Left cardiac atrium (tissue), 4 donors: ENCODE data around the gene MRM1. TPM values are rescaled to one million over a fixed set of nuclear protein-coding genes. Genes with fewer than 3 reads are reported as not detected.
A peak's percentile ranks its signal among the peaks of the same experiment; 100 is the strongest.

Source experiments
- ATAC-seq, 2 donors: fragments of 200-7000 bp; cut with Tn5 transposase; one replicate each; pipeline ENCODE4 v1.9.1; 2020; ENCODE audit warnings: mild to moderate bottlenecking in 2 of 2, moderate library complexity in 2 of 2
- DNase-seq: peaks from one replicate; pipeline ENCODE4 v3.0.0-alpha.2; 2020
- intact Hi-C, 2 donors: fragments of 100-400 bp; cut with DNase I; formaldehyde crosslinking; loops; one replicate each; pipeline versions ENCODE4 v1.14.1 to v1.15.1; 2022 to 2023
- total RNA-seq, 2 donors: library from RNA; stranded (reverse); fragmentation: NEBNext Ultra II Directional; extraction: Animal tissue kit (Norgen Biotek cat#: 25700); gene quantifications; one replicate each; pipeline ENCODE4 v1.2.1, GENCODE V29; 2021
- donor health status: DM: no; HTN: yes; CAD: no.
- donor health status: DM: no; HTN: yes; CAD: no; lungs with severe emphysema.
- donor health status: DM: yes; HTN: yes; CAD: no.
- donor health status: Dilated cardiomyopathy.

Gene MRM1
- total RNA-seq, 2 donors from 2014 or later, result 3.8 to 6.8 TPM

DNA sequence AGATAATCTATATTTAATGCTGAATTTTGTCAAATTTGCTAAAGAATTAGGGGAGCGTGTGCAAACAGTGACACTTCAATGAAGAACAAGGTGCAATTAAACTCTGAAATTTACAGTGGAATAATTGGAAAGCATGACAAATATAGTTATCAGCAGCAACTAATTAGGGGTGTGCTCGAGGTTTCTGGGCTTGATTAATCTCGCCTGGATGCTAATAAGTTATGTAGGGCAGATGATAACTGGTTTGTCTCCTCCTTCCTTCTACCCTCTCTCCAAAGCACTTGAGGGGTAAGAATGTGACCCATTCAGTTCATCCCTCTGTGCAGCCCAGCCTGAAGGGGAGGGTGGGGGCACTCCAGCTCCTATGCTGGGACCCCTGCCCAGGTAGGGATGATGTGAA lies 21.9 kb downstream of the MRM1 start:
- intact Hi-C loops, result loop anchor here in 1 of 2 donors (10.0 kb wide), 1 partner anchor 612 kb away; no protein-coding TSS in a partner anchor
- DNase-seq (no peak), ATAC-seq (no peak)

DNA sequence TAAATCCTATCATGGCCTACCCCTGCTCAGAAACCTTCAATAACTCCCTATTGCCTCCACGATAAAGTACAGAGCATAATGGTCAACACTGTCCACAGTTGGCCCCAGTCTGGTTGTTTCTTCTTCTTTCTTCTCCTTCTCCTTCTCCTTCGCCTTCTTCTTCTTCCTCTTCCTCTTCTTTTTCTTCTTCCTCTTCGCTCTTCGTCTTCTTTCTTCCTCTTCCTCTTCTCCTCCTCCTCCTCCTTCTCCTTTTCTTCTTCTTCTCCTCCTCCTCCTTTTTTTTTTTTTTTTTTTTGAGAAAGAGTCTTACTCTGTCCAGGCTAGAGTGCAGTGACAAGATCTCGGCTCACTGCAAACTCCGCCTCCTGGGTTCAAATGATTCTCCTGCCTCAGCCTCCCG lies 23.8 kb downstream of the MRM1 start:
- intact Hi-C loops, result loop anchor here in 1 of 2 donors (10.0 kb wide), 1 partner anchor 610 kb away; no protein-coding TSS in a partner anchor
- no peak for DNase-seq
- no peak for ATAC-seq

DNA sequence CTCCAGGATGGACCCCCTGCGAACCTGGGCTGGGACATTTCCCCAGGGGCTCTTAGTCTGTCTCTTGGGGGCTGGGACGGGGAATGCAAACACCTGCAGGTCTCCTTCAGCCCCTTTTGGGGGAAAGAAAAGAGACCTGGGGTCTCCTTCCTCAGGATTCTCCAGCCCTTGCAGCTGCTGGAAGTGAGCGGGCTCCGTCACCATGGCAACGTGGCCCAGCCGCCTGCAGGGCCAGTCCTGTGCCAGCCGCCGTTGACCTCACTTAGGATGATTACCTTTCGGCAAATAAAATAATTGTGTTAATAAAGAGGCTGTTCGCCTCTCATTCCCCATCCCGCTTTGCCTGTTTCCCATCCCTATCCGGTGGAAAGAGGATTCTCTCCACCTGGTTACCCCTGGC lies 25.7 kb downstream of the MRM1 start:
- intact Hi-C loops, result loop anchor here in 1 of 2 donors (10.0 kb wide), 1 partner anchor 608 kb away; no protein-coding TSS in a partner anchor
- no peak for DNase-seq
- ATAC-seq, result no peak

DNA sequence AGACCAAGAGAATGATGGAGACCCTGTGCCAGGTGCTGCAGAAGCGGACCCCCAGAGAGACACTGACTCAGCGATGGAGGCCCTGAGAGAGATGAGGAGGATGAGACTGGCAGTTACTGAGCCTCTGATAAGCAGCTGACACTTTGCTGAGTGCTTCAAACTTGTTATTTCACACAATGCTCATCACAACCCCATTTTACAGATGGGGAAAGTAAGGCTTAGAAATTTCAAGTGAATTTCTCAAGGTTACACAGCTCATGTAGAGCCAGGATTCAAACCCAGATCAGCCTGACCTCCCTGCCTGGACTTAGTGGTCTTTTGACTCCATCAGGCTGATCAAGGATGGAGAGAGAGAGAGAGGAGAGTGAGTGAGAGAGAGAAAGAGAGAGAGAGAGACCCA lies 27.2 kb downstream of the MRM1 start:
- ATAC-seq (no peak), DNase-seq (no peak)
- intact Hi-C loops, result loop anchor here in 1 of 2 donors (2.0 to 10.0 kb wide), 2 partner anchors 418 to 606 kb away; no protein-coding TSS in a partner anchor

DNA sequence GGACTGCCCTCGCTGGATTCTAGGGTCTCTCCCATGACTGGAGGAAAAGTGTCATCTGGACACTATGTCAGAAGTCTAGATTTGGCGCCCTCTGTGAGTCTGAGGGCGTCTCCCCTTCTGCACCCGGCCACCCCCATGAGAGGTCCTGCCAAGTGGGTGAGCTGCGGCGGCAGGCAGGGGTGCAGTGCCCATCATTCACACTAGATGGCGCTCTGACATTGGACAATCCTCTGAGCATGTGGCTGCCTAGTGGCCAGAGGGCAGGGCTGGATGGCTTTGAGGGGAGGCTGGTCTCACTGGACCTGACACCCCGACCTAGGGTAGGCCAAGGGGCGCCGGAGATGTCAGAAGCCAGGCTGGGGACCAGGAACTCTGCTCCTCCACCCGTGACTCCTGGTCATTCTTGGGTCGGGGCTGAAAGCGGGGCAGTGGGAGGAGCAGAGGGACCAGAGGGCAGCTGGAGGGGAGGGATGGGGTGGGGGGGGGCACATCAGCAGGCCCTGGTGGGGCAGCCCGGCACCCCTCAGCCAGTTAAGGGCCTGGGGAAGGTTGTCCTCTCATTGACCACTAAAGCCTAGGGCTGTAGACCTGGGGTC lies 28.0 kb downstream of the MRM1 start:
- ATAC-seq, result peak; percentile 86
- intact Hi-C loops, result loop anchor here in 1 of 2 donors (2.0 to 10.0 kb wide), 2 partner anchors 417 to 605 kb away; no protein-coding TSS in a partner anchor

DNA sequence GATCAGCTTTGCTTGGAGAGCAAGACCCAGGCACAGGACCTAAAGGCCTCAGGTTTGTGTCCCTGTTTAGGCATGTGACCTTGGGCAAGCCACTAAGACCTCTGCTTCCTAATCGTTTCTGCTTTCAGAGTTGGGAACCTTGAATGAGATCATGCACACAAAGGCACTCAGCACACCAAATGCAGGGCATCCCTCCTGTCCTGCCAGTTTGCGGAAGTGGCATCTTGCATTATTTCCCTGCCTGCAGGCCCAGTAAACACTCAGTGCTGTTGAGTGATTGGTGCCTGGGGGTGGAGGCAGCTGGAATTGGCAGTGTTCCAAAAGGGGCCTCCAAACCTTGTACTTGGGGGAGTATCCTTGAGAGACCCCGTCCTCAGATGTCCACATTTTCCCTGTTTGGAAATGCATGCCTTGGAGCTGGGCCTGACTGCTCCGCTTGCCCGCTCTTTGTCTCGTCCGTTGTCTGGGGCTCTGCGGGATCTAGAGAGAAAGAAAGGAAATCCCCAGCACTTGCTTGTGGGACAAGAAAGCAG lies 28.7 kb downstream of the MRM1 start:
- DNase-seq, result no peak
- intact Hi-C loops, result loop anchor here (2.0 to 10.0 kb wide), 3 partner anchors 417 to 605 kb away; no protein-coding TSS in a partner anchor
- no peak for ATAC-seq

More for the DNA sequence above, 28.0 kb downstream of the MRM1 start:
- DNase-seq, result peak; percentile 77

DNA sequence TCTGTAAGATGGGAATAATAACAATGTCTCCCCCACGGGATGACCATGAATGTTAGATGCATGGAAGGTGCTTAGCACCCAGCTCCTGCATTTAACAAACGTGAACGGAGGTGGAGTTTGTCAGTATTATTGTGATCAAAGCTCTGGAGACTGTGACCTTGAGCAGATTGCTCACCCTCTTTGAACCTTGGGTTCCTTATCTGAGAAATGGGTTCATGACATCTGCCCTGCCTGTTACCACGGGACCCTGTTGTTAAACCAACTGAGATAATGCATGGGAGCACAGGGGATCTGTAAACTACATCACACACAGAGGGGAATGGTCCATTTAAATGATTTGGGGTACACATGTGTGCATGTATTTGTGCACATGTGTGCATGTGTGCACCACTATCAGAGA lies 29.6 kb downstream of the MRM1 start:
- DNase-seq, result no peak
- intact Hi-C loops, result loop anchor here in 1 of 2 donors (5.0 kb wide), 1 partner anchor 416 kb away; no protein-coding TSS in a partner anchor
- no peak for ATAC-seq

DNA sequence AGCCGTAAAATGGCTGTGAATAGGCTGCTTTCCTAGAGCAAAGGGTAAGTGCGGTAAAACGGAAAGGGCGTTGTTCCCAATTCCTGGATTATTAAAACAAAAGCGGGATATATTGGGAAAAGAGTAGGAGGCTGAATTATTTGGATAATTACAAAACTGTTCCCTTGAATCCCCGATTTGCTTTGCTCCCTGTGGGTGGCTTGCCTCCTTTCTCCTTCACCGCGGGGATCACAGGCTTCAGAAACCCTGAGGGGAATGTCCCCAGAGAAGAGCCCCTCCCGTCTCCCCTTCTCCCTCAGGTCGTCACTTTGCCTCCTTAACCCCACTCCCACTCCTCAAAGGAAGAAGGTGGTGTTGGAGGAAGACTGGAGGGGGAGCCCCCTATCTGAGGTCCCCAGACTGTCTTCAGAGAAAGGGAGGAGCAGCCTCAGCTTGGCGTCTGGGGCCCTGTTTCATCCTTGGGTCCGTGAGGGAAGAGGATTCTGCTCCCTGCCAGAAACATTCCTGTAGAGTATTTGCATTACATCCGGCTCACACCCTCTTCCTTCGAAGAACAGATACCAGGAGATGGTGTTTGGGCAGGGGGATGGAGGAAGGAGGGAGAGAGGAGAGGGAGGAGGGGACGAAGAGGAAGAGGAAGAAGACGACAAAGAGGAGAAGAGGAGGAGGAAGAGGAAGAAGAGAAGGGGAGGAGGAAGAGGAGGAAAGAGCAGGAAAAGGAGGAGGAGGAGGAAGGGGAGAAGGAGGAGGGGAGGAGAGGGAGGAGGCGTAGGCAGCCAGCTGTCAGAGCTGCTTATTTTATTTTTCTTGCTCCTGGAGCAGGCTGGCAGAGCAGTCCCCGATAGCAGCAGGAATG lies 31.8 kb downstream of the MRM1 start:
- intact Hi-C loops, result loop anchor here in 1 of 2 donors (5.0 kb wide), 1 partner anchor 414 kb away; no protein-coding TSS in a partner anchor
- ATAC-seq (no peak), DNase-seq (no peak)

DNA sequence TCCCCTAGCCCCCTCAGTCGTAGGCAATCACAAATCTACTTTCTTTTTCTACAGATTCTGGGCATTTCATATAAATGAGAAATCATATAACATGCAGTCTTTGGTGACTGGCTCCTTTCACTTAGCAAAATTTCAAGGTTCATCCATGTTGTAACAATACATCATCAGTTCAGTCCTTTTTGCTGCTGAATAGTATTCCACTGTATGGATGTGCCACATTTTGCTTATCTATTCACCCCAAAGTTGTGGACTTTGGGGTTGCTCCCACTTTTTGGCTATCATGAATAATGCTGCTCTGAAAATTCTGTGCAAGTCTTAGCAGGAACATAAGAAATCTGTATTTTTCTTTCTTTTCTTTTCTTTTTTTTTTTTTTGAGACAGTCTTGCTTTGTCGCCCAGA lies 39.0 kb downstream of the MRM1 start:
- no peak for DNase-seq
- no peak for ATAC-seq
- intact Hi-C loops, result no loop called here

DNA sequence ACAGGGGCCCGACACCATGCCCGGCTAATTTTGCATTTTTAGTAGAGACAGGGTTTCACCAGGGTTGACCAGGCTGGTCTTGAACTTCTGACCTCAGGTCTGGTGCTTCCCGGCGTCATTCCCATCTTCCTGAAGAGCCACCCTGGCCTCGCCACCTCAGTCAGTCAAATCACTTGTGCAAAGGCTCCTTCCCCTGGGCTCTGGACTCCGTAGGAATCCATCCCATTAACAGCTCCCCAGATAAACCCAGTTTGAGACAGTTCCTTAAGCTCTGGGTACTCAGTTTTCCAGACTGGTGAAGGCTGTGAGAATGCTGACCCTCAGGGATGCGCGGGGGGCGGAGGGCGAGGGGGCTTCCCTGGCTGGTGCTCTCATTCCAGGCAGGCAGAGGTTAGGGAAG lies 39.5 kb downstream of the MRM1 start:
- intact Hi-C loops, result no loop called here
- DNase-seq (no peak), ATAC-seq (no peak)

DNA sequence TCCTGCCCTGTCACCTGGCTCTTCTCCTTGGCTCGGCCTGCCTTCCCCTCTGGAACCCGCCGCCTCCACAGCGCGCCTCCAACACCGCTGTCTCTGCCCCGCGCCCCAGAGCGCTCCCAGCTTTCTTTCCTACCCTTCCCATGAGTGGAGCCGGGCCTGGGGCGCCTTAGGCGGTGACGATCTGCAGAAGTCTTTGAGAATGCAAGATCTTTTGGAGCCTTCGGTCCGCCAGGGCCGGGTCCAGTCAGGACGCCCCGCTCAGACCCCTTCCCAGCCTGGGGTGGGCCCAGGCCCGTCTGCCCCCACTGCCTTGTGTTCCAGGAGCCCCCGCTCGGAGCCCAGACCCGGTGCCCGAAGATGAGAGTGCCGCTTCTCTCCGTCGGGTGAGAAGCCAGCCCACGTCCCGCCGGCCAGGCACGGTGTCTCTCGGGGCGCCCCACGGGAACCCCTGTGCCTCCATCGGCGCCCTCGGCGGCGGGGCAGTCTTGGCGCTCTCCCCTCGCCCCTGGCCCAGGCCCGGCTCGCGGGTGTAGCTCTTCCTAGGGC lies 40.0 kb downstream of the MRM1 start:
- DNase-seq (no peak), ATAC-seq (peak; percentile 16 to 19)
- intact Hi-C loops, result no loop called here

DNA sequence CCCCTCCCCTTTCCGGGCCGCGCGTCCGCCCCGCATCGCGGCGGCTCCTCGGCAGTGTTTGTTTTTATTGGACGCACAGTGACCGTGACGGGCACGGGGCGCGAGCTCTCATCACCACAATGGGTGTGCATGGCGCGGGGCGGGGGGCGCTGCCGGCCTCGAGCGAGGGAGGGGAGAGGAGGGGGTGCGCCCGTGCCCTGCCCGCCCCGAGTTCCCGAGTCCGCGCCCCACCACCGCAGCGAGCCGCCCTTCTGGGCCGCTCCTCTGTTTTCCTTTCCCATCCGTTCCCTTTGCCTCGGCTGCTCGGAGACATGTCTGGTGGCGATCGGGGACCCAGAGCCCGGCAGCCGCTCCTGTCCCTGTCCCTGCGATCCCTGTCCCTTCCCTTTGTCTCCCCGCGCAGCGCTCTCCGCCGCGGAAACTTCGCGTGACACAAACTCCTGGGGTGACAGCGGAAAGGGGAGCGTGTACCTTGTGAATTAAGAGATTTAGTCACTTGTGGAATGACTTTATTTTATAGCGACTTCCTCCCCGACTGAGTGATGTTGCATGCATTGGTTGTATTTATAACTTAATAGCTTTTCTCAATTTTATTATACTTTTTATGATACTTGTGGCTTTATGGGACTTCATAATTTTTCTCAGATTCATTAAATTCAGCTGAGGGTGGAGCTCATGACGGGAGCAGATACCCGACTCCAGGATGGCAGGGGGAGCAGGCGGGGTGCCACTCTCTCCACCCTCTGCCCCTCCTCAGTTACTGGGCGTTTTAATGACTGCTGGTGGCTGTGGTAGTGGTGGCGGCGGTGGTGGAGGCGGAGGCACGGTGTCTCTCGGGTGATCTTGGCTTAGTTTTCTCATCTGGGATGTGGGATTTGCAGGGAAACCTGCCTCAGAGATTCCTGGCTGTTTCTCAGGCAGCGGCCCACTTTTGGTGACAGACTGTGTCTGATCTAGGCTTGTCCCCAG lies 40.8 kb downstream of the MRM1 start:
- ATAC-seq (peak; percentile 41 to 44), DNase-seq (no peak)
- intact Hi-C loops, result no loop called here

DNA sequence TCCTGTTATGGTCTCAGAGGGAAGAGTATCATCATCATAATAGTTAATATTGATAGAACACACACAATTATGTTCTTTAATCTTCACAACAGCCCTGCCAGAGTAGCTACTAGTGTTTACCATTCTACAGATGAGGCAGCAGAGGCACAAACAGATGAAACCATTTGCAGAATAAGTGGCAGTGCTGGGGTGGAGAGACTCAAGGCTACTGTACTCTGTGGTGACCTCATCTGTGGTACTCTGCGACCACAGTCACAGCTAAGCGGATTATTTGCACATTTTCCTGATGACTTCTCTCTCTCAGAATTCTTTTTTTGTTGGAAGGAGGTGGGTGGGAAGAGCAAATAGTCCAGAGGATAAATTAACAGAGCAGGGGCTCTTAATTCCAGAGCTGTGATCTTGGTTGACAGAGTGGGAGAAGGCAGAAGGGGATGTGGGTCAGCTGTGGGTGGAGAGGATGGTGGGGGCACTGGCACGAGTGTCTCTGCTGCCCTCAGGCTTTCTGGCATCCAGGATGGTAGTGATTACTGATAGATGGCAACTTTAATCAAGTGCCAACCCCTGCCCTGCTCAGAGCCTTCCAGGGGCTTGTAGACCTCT lies 41.8 kb downstream of the MRM1 start:
- intact Hi-C loops, result no loop called here
- DNase-seq (no peak), ATAC-seq (no peak)

DNA sequence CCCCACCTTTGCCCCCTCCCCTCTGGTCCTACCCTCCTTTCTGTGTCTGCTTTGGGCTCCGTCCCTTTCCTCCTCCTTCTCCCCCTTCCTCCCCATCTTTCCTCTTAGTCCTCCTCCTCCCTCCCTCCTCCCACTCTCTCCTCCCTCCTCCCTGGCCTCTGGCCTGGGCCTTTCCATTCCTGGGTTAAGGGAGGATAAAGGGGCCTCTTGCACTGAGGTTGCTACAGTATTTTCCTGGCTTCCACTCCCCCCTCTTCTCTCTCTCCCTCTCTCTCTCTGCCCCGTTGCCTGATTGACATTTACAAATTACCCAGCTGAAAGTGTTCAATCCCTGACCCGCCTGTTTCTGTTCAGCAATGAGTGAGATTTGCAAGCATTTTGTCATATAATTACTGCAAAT lies 44.0 kb downstream of the MRM1 start:
- intact Hi-C loops, result no loop called here
- no peak for ATAC-seq
- no peak for DNase-seq

DNA sequence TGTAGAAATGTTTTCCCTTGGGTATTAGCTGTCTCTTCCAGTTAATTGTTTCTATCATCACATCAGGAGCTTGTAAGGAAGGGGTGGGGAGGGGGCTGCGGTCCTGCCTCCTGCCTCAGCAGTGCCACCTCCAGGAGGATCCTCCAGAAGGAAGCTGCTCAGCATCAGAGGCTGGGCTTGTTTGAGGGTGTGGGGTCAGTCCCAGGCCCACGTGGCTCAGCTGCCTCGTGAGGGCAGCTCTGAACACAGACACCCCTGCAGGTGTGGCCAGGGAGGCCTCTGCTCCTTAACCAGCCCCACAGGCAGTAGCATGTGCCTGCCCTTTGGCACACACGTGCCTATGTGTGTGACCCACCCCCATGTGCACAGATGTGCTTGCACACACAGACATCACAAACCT lies 46.3 kb downstream of the MRM1 start:
- ATAC-seq, result no peak
- intact Hi-C loops, result no loop called here
- no peak for DNase-seq

DNA sequence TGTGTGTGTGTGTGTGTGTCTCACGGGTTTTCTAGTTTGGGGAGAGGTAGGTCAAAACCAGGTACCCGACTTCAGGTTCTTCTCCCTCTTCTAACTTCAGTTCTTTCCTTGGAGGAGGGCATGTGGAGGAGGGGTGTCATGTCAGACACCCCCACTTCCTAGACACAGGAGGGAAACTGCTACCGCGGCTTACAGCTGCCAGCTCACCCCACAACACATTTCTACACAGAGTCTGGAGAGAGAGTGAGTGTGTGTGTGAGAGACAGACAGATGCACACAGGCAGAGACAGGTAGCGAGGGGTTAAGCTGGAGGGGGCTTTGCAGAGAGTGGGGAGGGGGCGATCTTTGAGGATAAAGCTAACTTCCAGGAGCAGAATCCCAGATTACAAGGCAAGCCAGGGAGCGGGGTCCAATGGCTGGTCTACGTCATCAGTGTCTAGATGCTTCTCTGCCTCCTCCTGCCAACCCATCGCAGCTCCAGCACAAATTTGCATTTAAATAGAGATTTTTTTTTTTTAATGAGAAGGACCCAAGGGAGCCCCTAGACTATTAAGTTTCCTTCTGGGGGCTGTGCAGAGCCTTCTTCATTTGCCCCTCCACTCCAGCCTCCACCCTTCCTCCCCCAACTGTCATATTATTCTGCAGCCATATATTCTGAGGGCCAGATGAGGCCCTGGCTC lies 48.9 kb downstream of the MRM1 start:
- no peak for DNase-seq
- ATAC-seq, result no peak
- intact Hi-C loops, result no loop called here

DNA sequence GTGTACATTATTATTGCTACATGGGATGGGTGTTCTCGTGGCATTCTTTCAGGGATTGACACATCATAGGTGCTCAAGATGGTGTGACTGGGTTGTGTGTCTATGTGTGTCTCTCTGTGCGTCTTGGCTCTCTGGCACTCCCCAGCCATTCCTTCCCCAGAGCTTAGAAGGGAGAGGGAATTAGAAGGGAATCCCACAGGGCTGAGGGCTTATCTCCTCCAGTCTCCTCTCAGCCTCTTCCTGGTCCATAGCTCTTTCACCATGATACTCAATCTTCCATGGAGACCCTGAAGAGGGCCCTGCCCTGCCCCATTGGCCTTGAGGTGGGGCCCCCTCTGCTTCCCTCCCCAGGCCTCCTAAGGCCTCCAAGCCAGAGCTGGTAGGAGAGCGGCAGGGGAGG lies 52.0 kb downstream of the MRM1 start:
- no peak for DNase-seq
- ATAC-seq, result no peak
- intact Hi-C loops, result no loop called here

DNA sequence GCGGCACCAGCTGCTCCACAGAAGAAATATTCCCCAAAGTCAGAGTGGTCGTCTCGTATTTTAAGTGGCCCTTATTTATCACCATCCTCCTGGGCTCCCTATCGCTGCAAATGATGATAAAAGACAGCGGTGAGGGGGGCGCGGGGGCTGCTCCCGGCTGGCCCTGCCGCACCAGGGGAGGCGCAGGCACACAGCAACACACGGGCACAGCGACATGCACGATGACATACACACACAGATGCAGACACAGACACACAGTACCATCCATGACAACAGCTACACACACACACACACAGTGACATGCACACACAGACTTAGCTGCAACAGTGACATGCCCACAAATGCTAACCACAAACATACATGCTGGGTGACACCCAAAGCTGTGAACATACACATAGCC lies 52.5 kb downstream of the MRM1 start:
- DNase-seq (no peak), ATAC-seq (no peak)
- intact Hi-C loops, result no loop called here
